ENCODE measurements around the gene EVI5.

DNA sequence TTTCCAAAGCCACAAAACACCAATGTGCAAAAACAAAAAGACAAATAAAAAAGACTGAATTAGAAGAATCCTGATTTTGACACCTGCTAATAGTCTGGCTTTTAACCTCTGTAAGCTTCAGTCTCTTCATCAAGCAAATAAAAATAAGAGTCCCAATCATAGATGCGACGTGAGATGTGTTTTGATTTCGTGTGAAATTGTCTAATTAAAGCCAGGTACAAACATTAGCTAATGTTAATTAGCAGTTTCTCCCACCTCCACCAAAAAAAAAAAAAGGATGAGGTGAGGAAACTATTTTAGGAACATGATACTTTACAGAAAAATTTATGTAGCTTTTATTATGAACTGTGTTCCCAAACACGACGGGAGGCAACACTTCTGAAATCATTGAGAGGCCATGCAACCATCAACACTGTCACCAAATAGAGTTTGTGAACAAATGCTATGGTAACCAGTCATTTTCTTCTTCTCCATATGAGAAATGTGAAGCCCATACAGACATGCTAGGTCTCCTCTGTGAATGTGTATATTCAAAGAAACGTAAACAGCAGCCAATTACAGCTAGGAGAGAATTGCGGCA is 6.7 kb upstream of the EVI5 start:
- TF ChIP-seq, protein P1, sequence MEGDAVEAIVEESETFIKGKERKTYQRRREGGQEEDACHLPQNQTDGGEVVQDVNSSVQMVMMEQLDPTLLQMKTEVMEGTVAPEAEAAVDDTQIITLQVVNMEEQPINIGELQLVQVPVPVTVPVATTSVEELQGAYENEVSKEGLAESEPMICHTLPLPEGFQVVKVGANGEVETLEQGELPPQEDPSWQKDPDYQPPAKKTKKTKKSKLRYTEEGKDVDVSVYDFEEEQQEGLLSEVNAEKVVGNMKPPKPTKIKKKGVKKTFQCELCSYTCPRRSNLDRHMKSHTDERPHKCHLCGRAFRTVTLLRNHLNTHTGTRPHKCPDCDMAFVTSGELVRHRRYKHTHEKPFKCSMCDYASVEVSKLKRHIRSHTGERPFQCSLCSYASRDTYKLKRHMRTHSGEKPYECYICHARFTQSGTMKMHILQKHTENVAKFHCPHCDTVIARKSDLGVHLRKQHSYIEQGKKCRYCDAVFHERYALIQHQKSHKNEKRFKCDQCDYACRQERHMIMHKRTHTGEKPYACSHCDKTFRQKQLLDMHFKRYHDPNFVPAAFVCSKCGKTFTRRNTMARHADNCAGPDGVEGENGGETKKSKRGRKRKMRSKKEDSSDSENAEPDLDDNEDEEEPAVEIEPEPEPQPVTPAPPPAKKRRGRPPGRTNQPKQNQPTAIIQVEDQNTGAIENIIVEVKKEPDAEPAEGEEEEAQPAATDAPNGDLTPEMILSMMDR (IDR thresholded peaks at IDR 0.05), result no peak
- no peak for TF ChIP-seq EZH2phosphoT487 (IDR thresholded peaks at IDR 0.05)

Data from neural progenitor cell (in vitro differentiated cells).